ENCODE measurements around the gene SVOPL.

Gene SVOPL

GRCh38 chr7:138553805-138554204 is 147.4 kb downstream of the SVOPL start:
- DNase-seq: no peak

DNA sequence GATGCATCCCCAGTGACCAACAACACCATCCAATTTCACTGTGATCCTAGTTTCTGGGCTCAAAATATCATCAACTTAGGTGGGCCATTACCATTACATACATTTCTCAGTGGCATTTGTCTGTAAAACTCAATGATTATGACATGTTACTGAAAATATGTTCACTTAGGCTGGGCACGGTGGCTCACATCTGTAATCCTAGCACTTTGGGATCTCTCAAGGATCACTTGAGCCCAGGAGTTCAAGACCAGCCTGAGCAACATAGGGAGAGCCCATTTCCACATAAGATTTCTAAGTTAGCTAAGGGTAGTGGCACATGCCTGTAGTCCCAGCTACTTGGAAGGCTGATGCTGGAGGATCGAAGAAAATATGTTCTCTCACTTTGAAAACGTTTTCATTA is 150.1 kb downstream of the SVOPL start:
- no peak for DNase-seq

- DNase-seq: no peak
Measured at GRCh38 chr7:138550337-138550736, 150.8 kb downstream of the SVOPL start.

DNA sequence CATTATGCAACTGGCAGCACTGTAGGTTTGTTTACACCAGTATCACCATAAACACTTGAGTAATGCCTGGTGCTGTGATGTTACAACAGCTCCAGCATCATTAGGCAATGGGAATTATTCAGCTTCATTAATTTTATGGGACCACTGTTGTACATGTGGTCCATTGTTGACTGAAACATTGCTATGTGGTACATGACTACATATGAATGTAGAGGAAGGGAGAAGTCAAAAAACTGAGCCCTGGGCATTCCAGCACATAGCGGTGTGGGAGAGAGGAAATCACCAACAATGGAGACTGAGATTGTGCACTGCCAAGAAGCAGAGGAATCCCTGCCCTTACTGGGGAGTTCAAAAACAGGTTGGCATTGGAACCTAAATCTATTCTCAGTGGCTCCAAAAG is 152.1 kb downstream of the SVOPL start:
- DNase-seq: no peak

DNA sequence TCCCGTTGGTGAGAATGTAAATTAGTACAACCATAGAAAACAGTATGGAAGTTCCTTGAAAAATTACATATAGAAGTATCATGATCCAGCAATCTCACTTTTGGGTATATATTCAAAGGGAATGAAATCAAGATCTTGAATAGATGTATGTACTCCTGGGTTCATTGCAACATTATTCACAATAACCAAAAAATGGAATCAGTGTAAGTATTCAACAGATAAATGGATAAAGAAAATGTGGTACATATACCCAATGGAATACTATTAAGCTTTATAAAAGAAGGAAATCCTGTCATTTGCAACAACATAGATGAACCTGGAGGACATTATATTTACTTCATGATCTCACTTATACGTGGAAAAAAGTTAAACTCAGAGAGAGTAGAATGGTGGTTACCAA is 154.3 kb downstream of the SVOPL start:
- no peak for DNase-seq

- no peak for DNase-seq
Measured at GRCh38 chr7:138546064-138546619, 155.0 kb downstream of the SVOPL start.

GRCh38 chr7:138545123-138545522 is 156.0 kb downstream of the SVOPL start:
- no peak for DNase-seq
